Activated CD4-positive, alpha-beta T cell treated with anti-CD3 and anti-CD28 coated beads, Interleukin-2, amount 50 U/mL, for 16 hours (primary cell): ENCODE data around the gene MKRN1.
"Not testable (repeated sequence)": the region's sequence is repeated elsewhere in the genome, so short reads cannot be mapped to it uniquely, and the experiment has no call there.

Experiments
- DNase-seq: peaks from one replicate; pipeline ENCODE4 v3.0.0-alpha.2; 2020

The MKRN1 gene, protein sequence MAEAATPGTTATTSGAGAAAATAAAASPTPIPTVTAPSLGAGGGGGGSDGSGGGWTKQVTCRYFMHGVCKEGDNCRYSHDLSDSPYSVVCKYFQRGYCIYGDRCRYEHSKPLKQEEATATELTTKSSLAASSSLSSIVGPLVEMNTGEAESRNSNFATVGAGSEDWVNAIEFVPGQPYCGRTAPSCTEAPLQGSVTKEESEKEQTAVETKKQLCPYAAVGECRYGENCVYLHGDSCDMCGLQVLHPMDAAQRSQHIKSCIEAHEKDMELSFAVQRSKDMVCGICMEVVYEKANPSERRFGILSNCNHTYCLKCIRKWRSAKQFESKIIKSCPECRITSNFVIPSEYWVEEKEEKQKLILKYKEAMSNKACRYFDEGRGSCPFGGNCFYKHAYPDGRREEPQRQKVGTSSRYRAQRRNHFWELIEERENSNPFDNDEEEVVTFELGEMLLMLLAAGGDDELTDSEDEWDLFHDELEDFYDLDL

DNA sequence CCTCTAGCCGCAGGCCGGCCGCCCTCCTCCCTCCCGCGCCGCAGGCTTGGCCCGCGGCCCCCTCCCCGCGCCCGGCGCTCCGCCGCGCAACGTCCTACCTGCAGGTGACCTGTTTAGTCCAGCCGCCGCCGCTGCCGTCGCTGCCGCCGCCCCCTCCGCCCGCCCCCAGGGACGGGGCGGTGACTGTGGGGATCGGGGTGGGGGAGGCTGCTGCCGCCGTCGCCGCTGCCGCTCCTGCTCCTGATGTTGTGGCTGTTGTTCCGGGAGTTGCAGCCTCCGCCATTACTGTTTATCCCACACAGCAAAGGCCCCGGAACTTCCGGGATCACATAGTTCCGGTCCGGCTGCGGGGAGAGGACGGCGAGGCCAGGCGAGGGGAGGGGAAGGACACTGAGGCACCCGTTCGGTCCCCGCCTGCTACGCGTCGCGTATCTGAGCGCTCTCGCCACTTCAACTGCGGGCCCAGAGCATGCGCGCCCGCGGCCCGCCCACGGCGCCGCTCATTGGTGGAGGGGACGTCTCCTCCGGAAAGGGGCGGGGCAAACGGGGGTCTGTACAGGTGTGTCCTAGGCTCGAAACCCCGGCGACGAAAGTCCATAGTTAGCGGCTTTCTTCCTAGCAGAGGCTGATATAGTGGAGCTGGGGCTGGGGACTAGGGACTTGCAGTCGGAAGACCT lies at the start of gene MKRN1:
TSS of gene MKRN1 (minus strand) at position 444 of the 677 bp plus-strand sequence. CDS start at position 283, 161 bp downstream.
- peak; percentile 96 for DNase-seq

DNA sequence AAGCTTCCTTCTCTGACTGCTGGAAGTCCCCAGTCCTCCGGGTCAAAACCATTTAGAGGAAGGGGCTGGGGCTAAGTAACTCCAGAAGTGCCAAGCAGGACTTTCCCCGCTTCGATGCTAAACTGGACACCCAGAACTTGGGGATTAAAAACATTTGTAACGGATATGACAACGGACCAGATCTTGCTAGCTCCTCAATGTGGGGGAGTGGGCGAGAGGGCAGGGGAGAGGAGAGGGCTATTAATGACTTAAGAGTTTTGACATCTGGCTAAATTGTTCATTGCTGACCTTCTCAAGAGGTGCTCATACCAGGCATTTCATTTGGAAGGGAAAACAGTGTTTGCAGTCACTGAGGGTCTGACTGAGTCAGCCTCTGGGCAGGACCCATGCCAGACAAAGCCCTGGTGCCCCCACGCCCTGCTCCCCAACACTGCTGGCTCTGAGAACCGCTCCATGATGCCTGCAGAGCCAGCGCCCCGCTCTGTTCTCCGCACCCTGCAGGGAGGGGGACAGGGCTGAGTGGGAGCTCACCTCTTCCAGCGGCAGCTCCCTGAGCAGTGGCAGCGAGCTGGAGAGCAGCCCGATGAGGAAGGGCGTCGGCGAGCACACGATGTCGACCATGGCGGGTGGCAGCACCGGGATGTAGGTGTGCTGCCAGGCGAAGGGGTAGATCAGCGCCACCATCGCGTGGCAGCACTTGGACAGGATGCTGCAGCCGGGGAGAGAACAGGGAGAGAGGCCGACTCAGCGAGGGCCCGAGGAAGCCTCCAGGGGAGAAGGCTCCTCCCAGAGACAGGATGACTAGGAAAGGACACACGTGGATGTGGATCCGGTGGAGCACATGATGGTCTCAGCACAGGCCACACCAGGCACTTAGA lies 47.7 kb upstream of the MKRN1 start:
- no peak for DNase-seq

DNA sequence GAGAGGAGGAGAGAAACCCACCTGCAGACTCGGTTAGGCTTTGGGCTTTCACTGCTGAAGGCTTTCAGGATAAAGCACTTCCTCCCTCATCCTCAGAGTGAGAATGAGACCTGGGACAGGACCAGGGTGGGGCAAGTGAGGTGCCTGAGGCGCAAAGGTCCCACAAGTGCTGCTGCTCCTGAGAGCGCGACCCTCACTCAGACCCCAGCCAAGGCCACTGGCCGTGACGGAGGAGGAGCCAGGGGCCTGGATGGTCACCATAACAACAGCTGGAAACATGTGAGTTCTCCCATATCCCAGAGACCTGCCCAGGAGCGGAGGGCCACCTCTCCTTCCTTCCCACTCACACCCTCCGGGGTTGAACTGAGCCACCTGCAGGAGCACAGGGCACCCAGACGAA lies 46.9 kb upstream of the MKRN1 start:
- DNase-seq, result no peak

DNA sequence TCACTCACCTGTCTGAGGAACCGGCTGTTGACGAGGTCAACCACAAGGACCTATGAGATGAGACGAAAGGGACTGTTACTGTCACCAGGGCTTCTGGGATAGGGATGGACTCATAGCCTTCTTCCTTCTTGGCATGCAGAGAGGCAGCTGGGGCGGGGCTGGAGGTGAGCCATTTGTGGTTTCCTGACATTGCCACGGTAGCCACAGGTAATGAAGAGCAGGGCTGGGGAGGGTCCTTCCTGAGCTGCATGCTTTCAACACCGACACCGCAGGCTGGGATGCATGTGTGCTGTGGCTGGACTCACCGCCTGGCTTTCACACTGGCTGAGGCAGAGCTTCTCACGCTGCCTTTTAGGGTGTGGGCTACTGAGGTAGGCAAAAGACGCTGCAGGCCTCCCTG lies 46.4 kb upstream of the MKRN1 start:
- DNase-seq, result no peak

DNA sequence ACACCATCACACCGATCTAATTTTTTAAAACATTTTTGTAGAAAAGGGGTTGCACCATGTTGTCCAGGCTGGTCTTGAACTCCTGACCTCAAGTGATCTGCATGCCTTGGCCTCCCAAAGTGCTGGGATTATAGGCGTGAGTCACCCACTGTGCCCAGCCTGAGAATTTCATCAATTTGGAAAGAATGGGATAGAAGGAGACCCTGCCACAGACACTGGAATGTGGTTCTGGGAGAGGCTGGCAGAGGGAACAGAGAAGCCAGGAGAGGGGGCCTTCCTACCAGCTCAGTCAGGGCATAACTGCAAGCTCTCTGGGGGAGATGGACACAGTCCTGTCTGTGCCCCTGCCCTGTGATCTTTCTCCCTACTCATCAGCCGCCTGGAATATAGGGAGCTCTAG lies 42.1 kb upstream of the MKRN1 start:
- no peak for DNase-seq

DNA sequence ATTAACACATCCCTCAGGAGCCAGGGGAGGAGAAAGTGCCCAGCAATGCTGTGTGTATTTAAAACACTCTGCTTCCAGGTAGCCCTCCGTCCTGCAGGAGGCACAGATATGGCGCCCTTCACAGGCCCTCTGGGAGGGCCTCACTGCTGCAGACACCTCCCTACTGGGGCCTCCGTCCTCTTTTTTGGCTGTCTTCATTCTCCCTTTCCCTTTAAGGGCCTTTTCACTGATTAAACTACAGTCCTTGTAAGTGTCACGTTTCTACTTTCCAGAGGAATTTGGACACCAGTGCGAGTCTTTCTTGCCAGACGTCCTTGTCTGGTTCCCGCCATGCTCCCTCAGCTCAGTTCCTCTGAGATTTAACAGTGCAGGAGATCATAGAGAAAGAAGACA lies 39.7 kb upstream of the MKRN1 start:
- no peak for DNase-seq

DNA sequence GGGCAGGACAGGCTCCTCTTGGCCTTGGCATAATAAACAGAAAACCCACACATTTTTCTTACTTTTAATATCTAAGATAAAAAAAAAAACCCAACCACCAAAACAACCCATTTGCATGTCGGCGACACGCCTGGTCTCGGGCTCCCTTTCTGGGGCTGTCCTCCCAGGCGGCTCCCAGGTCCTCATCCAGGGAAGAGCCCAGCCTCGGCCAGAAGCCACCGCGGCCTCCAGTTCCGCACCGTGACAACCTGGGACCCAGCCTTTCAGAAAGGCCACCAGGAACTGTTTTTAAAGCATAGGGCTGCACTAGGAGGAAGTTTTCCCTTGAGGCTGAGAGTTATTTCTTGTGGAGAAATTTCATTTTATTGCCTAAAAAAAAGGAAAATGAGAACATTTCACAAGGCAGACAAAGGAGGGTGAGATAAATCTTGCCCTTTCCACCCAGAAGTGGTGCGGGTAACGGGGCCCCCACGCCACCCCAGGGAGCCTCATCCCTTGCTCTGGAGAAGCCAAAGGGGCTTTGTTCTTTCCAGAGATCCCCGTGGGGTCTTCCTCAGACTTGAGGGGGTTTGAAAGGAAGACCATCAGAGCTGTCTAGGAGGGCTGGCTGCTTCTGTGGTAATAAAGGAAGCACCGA lies 39.2 kb upstream of the MKRN1 start:
- DNase-seq, result no peak

DNA sequence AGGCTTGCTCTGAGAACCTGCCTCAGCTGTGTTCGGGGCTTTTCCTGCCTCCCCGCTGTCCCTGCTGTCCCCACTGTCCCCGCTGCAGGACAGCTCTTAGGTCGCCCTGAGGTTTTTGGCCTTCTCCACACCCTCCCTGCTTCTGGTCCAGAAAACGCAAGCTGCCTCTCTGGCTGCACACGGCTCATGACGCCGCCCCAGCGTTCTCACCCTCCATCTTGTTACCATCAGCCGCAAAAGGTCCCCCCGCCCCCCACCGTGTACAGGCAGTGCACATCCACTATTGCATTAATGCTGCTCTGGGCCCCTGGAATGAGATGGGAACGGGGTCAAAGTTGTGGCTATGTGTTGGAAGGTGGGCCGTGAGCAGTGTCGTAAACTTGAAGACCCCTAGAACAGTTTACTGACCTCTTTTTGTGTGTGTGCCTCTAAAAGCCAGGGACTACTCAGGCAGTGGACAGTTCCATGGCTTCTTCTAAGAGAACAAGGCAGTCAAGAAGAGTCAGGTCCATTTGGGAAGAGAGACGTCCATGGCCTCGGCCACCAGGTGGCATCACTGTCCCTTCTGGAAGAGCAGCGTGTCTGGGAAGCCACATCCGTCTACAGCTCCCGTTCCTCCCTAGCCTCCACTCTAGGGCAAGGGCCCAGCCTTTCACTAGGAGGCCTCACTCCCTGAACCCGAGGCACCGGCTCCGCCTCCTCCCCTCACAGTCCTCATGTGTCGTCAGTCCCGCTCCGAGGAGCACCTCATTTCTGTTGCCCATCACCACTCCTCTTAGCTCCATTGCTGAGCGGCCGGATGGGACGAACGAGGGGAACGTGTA lies 38.5 kb upstream of the MKRN1 start:
- DNase-seq, result peak; percentile 69

DNA sequence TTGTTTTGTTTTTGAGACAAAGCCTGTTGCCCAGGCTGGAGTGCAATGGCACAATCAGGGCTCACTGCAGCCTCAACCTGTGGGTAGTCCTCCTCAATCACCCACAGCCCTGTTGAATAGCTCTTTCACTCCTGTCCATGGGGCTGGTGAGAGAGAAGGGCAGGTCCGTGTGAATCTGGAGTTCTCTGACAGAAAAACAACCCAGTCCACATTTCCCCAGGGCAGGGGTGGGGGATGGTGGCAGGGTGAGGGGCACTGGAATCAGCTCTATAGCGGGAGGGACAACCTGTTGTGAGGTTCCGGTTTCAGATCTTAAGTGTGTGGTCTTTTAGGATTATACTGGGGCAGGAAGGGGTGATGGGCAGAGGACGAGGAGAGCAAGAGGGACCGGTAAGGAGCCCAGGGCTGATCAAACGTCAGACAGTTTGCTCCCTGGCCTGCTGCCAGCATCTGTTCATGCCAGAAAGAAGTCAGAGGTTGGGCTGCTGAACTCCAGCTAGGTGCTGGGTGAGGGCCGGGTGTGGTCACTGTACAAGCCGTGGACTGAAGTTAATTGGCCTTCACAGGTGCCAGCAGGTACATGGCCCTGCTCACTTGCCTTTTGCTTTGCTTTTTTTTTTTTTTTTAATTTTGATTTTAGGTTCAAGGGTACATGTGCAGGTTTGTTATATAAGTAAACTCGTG lies 33.2 kb upstream of the MKRN1 start:
- DNase-seq, result no peak

DNA sequence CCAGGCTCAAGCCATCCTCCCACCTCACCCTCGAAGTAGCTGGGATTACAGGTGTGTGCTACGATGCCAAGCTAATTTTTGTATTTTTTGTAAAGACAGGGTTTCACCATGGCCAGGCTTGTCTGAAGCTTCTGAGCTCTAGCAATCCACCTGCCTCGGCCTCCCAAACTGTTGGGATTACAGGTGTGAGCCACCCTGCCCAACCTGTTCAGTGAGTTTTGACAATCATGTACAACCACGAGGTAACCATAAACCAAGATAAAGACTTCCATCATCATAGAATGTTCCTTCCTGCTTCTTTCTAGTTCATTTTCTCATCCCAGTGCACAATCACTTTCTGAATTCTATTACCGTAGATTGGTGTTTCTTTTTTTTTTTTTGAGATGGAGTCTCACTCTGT lies 30.5 kb upstream of the MKRN1 start:
- DNase-seq, result no peak

DNA sequence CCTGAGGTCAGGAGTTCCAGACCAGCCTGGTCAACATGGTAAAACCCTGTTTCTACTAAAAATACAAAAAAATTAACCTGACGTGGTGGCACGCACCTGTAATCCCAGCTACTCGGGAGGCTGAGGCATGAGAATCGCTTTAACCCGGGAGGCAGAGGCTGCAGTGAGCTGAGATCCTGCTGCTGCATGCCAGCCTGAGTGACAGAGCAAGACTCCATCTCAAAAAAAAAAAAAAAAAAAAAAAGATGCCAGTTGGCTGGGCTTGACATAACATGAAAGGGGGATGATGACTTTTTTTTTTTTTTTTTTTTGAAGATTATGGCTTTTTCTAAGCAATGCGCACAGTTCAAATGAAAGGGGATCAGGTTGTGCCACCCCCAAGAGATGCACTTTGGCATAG lies 28.3 kb upstream of the MKRN1 start:
- DNase-seq, result not testable (repeated sequence)

DNA sequence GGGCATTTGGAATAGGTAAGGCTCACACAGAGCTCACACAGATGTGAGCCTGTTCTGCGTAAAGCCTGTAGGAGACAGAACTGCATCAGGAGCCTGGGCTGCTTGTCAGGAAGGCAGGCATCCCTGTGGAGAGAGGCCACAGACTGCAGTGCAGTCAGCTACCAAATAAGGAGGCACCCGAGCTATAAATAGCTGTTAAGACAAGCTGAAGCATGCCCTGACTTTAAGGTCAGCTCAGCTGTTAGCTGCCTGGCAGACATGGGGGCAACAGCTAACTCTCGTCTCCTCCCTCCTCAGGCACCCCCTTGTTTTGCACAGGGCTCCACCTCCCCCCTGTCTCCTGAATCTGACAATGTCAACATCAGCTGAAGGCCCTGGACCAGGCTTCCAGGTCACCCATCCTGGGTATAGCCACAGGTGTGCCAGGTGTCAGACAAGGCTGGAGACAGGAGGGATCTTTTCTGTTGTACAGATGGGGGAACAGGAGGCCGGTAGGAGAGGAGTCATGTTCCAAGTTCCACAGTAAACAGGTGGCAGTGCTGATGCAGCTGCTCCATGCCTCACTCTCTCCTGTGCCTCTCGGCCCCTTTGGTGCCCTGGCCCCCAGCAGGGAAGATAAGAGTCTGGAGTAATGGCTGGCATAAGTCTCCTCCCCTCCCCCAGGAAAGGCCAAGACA lies 27.6 kb upstream of the MKRN1 start:
- DNase-seq, result no peak

DNA sequence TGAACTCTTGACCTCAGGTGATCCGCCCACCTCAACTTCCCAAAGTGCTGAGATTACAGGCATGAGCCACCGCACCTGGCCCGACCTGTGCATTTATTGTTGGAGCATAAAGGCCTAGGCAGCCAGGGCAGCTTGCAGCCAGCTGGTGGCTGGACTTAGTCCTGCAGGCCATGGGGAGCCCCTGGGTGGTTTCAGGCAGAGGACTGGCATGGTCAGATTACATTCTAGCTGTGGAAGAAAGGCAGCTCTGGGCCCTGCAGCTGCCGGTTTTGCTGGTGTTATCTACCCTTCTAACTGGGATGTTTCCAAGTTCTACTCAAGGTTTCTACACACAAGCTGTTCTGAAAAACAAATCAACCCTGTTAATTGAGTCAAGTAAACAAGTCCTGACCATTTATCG lies 22.7 kb upstream of the MKRN1 start:
- DNase-seq, result no peak

DNA sequence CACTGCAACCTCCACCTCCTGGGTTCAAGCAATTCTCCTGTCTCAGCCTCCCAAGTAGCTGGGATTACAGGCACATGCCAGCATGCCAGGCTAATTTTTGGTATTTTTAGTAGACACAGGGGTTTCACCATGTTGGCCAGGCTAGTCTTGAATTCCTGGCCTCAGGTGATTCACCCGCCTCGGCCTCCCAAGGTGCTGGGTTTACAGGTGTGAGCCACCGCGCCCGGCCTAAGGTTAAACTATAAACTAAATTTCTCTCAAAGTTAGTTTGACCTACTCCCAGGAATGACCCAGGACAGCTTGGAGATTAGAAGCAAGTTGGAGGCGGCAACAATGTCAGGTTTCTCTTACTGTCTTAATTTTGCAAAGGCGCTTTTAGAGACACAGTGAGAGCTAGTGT lies 18.5 kb upstream of the MKRN1 start:
- DNase-seq, result not testable (repeated sequence)

DNA sequence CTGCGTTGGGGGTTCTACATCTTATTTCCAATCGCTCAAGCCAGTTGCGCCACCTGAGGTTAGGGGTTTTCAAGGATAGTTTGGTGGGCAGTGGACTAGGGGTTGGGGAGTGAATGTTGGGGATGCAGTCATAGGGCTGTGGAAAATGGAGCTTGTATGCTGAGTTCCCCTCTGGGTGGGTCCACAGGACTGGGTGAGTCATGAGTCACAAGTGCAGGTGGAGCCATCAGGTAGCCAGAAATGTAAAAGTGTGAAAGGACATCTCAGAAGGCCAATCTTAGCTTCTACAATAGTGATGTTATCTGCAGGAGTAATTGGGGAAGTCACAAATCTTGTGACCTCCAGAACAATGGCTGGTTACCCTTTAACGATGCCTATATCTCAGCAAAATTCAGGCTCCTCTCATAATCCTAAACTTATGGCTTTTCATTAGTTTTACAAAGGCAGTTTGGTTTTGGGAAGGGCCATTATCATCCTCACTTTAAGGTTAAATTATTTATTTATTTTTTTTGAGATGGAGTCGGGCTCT lies 18.0 kb upstream of the MKRN1 start:
- DNase-seq, result no peak

DNA sequence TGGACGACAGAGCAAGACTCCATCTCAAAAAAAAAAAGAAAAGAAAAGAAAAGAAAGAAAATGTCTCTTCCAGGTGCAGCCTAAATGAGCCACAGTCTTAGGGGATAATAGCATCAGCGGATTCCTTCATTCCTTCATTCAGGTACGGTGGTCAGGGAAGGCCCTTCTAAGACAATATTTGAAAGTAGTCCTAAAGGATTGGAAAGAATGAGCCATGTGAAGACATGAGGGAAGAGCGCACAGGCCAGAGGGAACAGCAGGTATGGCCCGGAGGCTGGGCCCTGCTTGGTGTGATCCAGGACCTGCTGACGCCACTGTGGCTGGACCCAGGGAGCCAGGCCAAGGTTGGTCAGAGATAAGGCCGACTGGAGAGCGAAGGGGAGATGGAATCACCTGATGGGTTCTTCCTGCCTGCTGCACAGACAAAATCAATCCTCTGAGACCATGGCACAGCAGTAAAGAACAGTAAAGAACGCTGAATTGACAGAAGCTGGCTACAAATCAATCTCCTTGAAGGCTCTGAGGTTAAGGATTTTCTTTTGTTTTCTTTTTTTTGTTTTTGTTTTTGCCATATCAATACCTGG lies 16.3 kb upstream of the MKRN1 start:
- no peak for DNase-seq

DNA sequence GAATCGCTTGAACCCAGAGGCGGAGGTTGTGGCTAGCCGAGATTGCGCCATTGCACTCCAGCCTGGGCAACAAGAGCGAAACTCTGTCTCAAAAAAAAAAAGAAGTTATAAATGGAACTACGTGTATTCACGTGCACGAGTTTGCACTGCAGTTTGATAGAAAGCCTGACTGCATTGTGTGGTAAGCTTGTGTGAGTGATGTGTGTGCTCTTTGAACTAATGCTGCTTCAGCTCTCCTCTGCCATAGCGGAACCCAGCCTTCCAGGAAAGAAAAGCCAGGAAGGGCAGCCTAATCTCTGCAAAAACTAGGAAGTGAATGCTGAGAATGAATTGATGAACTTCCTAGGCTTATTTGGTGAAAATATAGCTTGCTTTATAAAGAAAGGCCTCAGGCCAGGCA lies 15.6 kb upstream of the MKRN1 start:
- no peak for DNase-seq

DNA sequence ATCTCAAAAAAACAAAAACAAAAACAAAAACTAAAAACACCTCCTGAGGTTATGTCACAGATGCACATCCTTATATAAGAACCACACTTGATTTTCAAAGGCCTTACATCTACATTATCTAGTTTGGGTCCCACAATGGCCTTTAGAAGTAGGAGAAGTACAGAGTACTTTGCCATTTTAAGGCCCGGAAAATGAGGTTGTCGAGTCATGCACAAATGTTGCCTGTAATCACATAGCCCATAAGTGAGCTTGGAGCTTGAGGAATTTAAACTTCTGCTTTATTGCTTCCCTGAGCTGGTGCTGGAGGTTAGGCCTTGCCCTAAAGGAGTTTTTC lies 9.7 kb upstream of the MKRN1 start:
- DNase-seq, result no peak

DNA sequence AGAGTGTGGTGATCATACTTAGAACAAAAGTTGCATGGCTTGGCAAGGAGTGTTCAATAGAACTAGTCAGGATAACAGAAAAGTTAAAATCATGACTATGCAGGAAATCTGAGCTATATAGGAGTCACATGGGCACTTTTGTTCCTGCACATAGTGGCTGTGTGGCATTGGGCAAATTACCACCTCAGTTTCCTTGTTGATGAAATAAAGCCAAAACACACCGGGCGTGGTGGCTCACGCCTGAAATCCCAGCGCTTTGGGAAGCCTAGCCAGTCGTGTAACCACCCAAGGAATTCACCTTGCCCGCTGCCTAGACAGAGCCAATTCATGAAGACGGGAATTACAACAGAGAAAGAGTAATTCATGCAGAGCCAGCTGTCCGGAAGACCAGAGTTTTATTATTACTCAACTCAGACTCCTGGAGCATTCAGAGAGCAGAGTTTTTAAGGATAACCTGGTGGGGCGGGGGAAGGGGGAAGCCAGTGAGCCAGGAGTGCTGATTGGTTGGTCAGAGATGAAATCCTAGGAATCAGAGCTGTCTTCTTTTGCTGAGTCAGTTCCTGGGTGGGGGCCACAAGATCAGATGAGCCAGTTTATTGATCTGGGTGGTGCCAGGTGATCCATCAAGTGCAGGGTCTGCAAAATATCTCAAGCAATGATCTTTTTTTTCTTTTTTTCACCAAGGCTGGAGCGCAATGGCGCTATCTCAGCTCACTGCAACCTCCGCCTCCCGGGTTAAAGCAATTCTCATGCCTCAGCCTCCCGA lies 6.4 kb upstream of the MKRN1 start:
- no peak for DNase-seq
